AML-193 (cell line): ENCODE measurements around the gene DNMT3L.
"Not testable (repeated sequence)": the region's sequence is repeated elsewhere in the genome, so short reads cannot be mapped to it uniquely, and the experiment has no call there.

Experiments
- DNase-seq, 2 experiments: peaks; one replicate each; lab custom pipeline; 2025; lab: John Stamatoyannopoulos, UW

DNMT3L gene

DNA sequence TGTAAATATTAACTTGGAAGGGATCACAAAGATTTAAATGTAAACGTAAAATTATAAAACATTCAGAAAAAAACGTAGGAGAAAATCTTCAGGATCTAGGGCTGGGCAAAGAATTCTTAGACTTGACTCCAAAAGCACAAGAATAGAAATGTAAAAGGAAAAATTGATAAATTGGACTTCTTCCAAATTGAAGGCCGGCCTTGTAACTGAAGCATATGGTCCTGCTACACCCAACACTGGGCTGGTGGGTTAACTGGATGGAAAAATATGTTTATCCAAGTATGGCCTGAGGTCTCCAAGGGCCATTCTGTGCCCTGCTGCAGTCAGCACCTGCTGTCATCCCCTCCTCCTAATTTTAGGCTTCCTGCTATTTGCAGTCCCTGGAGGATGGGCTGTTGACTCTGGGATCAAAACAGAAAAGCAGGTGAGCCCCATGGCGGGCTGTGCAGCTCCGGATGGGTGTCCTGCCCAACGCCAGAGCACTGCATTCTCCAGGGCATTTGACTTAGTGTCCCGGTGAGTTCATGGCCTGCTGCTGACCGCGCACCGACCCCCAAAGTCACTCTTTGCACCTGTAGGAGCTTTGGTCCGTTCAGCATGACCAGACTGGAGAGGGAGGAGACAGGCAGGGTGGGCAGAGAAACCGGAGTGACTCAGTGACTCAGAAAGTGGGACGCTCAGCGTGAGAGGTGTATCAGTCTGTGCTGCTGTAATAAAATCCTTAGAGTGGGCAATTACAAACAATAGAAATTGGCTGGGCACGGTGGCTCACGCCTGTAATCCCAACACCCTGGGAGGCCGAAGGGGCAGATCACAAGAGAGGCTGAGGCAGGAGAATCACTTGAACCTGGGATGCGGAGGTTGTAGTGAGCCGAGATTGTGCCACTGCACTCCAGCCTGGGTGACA, 17.9 kb upstream of the DNMT3L start:
- no peak for DNase-seq

DNA sequence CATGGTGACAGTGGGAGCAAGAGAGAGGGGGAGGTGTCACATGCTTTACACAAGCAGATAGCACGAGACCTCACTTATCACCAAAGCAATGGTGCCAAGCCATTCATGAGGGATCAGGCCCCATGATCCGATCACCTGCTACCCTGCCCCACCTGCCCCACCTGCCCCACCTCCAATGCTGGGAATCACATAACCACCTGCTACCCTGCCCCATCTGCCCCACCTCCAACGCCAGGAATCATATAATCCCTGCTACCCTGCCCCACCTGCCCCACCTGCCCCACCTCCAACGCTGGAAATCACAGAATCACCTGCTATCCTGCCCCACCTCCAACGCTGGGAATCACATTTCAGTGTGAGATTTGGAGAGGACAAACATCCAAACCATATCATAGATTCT, 13.3 kb upstream of the DNMT3L start:
- DNase-seq = no peak

DNA sequence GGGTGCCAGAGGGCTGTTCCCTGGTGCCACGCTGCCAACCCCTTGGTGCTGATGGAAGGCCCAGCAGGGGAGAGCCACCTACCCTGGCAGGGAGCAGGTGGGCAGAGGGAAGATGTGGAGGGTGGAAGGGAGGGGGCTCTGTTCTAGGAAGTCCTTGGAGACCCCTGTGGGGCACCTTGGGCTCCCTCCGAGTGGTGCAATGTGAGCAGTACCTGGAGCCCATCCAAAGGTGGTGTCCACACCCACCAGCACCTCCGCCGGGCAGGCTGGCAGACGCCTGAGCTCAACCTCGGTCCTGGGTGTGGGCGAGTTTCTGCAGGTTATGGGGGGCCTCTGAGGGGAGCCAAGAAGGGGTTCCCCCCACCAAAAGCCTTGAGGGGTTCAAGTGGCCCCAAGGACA, 11.3 kb upstream of the DNMT3L start:
- no peak for DNase-seq

DNA sequence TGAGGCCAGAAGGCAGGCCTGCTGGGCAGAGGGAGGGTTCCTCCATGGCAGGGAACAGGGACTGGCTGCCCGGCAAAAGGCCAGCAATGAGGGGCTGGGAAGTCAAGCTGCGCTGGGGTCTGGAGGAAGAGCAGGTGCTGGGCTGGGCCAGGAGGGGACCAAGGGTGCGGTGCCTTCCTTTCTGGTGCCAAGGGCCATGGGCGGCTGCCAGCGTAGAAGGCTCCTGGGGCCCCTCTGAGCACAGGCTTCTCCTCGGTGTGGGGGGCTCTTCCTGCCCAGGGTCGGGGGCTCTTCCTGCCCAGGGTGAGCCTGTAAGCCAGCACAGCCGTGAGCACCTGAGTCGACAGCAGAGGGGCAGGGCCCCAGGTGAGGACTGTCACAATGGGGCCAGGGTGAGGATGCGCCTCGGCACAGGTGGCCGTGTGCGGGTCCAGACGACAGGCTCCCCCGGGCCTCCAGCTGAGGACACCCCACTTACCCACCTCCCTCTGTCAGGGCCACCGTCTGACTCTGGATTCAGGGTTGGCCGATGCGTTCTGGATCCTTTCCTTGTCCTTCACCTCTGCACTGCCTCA, 10.7 kb upstream of the DNMT3L start:
- no peak for DNase-seq

DNA sequence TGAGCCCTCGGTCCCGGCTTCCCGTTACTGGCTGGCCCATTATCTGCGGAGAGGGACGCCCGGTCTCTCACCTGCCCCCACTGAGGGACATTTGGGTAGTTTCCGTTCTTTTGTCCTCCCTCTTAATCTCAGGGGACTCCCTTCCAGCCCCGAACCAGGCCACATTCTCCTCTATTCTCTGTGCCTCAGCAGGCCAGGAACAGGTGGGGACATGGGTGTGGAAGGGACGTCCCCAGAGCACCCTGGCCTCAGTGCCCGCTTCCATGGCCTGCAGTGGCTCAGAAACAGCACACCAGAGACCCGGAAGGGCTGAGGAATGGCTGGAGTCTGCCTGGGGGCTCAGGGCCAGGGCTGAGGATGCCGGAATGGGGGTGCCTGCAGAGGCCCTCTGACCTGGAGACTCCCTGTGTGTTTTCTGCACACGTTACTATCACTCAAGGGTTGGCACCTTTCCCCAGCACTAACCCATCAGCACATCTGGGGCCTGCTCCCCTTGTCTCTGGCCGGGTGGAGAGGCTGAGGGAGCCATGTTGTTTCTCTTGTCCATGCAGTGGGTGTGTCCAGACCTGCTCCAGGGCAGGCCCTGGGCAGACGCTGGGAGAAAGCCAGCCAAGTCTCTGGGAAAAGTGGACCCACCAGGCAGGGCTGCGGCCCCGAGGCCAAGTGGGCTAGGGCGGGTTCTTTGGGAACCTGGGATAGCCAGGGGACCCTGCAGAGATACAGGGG, 10.0 kb upstream of the DNMT3L start:
- DNase-seq = no peak

DNA sequence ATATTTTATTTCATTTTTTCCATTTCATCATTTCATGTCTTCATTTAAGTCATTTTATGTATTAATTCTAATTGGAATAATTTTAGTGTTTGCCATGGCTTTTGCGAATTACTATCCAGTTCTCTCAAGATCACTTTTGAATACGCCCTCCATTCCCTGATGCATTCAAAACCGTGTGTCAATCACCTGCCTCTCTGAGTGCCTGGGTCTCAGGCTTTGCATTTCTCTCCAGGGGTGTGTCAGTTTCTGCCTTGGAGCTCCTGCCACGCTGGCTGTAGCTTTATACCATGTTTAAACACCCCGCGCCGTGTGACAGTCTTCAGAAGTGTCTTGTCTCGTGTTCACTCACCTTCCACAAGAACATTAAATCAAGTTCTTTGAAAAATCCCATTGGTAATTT, 7.4 kb upstream of the DNMT3L start:
- DNase-seq = no peak

DNA sequence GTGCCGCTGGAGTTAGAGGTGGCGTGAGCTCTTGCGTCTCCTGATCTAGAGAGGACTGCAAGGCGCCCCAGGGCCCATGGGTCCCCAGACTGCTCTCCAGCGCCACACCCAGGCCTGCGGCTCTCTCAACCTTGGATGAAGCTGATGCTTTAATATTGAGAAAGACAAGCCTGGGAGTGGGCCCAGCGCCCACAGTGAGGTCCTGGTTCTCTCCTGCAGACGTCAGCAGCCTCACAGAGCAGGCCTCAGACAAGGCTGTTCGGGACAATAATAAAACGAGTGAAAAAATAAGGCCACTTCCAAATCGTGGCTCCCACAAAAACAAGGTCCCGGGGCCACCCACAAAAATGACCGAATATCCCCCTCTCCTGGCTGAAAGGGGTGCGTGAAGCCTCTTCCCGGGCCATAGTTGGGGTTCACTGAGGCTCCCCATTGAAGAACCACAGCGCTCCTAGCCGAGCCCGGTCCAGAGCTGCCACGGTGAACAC, 6.0 kb upstream of the DNMT3L start:
- peak; percentile 18 to 29 for DNase-seq

DNA sequence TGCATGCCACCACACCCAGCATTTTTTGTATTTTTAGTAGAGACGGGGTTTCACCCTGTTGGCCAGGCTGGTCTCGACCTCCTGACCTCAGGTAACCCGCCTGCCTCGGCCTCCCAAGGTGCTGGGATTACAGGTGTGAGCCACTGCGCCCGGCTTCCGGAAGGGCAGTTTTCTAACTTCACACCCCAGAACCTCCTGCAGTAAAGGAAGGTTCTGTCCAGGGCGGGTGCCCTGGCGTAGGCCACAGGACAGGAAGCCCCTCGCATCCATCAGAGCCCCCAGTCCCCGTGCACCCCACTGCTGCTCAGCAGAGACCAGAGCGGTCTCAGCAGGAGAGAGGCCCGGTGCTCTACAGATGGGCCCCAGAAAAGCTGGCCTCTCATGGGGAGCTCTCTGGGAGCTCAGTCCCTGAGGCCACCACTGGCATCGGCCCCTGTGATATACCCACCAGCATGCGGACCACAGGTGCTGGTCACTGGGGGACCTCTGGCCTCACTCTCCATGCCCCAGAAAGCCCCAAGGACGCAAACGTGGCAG, 4.1 kb upstream of the DNMT3L start:
- no peak for DNase-seq

DNA sequence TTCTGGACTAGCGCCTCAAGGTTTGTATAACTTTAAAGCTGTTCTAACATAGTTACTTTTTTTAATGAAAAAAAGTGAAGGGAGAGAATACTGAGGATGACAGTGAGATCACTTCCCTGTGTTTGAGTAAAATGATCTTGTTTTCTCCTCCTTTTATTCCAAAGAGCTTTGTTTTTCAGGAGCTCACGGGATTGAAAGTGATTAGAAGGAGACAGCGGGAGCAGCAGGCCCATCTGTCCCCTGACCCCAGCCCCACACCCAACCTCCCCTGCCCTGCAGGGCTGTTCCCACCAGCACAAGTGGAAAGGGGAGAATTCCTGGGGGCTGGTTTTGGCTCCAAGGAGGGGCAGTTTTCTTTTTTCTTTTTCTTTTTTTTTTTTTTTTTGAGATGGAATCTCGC, 2.1 kb upstream of the DNMT3L start:
- DNase-seq = no peak

DNA sequence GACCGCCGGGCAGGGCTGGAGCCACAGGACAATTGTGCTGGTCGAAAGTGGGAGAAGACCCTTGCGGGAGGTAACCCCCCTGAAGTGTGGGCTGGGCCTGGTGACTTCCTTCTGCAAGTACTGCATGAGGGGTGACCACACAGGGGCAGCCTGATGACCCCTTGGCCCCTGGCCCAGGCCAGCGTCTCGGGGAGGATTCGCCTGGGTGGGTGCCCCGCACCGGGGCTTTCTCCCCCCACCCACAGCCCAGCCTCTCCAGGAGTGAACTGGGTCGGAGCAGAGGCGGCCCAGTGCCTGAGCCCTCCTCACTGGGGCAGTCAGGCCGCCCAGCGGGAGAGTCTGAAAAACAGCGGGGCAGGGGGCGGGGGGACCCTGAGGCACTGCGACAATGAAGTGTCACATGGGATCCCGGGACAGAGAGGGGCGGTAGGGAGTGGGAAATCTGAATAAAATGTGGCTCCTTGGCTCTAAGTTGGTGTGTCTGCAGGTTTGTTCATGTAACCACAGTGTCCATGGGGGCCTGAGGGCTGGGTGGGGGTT, 1.6 kb upstream of the DNMT3L start:
- DNase-seq = no peak

DNA sequence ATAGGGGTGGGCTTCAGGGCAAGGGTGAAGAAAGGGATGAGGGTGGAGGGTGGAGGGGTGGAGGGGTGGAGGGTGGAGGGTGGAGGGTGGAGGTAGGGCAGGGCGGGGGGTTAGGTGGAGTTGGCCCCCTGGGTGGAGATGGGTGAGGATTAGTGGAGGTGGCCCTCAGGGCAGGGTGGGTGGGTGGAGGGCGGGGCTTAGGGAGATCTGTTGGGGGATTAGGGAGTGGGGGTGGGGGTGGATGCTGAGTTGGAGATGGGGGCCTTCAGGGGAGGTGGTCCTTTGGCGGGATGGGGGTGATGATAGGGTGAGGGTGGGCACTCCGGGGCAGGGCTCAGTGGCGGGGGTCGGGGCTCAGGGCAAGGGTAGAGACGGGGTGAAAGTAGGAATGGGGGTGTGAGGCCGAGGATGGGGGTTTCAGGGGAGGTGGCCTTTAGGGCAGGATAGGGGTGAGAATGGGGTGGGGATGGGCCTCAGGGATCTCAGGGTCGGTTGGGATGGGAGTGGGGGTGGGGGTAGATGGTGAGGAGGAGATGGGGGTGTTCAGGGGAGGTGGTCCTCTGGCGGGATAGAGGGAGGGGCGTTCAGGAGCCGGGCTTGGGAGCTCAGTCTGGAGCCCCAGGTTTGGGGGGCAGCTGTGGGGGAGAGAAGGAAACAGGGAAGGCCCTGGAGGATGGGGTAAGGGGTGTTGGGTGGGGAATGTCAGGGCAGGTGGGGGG, 800 bp upstream of the DNMT3L start:
- no peak for DNase-seq

DNA sequence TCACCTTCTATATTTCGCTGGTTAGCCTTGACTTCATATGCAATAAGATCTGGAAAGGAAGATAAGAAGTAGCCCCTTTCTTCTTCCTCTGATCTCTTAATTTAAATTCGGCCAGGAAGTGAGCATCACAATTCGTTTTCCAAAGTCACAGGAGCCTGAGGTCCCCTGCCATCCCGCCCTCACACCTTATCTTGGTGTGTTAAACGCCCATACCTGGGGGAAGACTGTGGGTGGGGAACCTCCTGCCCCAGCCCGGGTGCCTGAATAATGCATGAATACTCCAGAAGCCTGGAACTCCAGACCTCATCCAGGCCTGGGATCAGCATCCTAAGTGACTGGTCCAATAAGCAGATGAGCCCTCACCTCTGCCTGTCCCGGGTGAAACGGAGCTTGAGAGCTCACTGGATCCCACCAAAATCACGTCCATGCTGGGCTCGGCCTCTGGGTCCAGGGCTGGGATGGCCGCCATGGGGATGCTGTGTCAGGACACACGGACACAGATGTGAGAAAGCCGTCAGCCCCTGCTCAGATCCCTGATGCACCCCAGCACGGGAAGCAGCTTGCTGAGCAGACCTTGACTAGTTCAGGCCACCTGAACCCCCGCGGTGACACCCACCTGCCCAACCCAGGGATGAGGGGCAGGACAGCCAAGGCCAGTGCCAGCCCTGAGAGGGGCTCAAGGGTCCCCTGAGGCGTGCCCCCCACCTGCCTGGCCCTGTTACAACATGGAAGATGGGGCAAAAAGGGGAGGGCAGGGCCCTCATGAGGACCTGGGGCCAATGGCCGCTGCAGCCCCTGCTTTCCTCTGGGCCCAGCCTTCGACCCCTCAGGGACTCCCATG, 686 bp downstream of the DNMT3L start:
- no peak for DNase-seq

DNA sequence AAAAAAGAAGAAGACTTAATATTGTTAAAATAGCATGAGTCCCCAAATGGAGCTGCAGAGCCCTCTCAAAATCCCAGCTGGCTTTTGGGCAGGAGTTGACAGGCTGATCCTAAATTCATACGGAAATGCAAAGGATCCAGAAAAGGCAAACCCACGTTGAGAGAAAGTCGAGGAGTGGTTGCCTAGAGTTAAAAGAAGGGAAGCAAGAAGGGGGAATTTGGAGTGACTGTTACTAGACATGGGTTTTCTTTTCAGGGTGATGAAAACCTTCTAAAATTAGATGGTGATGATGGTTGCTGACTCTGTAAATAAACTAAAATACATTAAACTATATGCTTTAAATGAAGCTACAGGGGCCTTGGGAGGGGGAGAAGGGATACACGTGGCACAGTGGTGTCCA, 1.6 kb downstream of the DNMT3L start:
- DNase-seq = no peak

DNA sequence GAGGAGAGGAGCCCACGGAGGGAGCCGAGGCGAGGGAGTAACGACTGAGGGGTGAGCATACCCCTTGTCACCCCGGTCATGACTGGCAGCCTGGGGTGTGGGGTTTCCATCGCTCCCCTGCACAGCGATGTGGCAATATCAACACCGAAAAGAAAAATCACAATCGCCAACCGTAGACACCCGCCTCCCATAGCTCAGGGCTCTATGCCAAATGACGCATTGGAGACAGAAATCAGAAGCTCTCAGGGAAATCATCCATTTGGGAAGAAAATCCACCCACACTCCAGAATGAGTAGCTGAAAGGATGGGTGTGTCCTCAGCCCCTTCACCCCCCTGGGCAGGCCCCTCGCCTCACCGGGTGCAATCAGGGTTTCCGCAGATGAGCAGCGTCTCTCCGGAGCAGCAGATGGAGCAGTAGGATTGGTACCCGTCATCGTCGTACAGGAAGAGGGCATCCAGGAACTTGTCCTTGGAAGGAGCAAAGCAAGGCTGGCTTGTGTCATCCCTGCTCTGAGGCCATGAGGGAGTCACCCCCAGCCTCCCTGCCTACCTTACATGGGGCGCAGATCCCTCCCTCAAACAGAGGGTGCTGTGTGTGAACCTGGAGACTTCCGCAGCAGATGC, 2.5 kb downstream of the DNMT3L start:
- DNase-seq = no peak

DNA sequence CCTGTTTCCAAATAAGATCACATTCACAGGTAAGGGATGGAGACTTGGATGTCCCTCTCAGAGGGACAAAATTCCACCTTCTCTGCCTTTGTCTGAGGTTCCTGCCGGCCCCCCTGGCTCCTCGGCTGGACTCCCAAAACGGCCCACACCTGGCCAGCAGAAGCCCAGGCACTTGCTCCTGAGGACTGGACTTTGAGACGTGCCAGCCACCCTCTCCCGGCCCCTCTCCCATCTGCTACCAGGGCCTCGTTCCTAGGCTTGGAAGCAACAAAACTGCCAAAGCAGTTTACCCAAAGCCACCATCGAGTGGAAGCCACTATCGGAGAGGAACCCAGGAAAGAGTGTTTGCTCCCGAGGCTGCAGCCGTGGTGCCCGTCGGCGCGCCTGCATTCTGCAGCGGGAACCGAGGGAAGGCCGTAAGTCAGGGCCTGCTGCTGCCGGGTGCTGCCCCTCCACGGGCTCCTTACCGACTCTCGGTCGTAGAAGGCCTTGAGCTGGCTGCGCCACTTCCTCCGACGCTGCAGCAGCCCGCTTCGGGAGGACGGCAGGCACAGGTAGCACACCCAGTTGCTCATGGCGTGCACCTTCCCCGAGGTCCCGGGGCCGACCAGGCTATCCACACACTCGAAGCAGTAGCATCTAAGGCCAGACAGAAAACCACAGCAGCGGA, 3.5 kb downstream of the DNMT3L start:
- DNase-seq = no peak

DNA sequence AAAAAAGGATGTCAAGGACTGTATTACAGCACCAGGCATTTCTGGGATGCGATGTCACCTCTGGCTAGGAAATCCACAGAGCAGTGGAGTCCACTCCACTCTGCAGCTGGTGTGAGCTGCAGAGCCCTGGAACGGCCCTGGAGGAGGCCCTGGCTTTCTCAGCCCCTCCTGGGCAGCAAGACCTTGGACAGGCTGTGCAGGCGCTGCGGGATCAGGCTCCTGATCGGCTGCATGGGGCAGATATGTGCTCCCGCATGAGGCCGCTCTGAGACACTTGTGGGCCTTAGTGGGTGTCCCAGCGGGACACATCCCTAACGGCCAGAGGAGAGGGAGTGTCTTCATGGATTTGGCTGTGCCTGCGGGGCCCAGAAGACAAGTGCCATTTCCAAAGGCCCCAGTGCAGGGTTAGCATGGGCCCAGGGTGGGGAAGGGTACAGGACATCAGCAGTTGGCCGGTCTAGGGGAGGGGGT, 6.2 kb downstream of the DNMT3L start:
- no peak for DNase-seq

DNA sequence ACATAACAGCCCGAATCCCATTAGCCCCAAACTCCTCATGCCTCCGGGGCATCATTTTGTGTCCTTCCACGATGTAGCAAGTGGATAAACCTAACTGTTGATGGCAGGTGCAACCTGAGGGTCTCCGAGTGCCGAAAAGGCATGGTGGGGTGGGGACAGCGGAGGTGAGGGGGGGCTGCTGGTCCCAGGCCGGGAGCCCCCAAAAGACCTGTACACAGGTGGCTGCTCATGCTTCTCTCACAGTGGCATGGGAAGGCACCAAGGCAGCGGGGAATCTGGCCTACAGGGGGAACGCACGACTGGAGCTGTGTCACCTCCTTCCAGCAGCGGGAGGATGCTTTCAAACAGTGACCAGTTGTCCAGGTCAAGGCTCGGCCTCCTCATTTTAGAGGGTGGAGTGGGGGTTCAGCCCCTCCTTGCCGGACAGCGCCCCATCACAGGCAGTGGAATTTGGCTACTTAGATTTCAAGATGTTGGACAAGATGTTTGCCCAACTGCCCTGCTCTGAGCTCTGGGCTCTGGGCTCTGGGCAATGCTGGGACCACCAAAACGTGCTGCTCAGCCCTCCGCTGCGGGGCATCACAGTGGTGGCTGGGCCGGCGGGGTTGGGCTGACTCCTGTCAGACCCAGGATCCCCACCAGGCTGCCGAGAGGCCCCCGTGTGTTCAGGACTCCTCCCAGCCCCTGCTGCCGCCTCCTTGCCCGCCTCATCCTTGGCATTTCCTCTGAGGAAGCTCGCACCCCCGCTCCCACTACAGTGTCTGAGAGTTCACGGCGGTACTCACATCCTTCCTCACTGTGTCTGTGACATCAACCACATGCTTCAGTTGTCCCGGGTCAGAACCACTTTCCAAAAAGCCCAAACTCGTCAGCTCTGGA, 7.6 kb downstream of the DNMT3L start:
- no peak for DNase-seq

DNA sequence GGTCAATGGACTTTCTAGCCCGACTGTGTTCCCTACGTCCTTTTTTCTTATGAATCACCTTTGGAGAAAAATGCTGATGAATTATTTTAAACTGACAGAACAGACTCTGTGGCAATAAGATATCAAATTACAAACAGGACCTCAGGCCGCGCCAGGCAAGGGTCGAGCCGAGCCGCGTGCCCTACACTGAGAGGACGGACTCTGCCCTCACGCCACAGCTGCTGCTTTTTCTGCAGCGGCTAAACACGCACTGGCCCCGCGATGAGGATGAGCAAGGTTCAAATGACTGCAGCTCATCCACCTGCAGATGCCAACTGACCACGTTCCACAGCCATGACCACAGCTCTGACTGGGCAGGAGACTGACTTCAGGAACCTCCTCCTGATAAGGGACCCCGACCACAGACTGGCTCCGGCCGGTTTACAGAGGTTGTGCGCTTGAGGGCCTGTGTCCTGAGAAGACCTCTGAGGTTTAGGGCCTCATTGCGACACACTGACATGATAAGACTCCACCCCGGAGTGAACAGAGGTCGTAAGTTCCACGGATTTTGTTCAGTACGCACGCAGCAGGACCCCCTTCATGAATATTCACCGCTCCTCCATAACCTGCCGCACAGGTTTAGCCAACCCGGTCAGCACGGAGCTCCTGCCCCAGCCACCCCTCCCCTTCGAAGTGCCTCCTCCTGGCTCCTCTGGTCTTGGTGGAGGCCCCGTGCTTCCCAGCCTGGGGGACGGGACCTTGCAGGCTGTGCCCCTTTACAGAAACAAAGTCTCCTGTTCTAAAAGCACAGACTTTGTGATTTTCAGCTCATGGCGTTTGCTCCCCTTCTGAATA, 12.3 kb downstream of the DNMT3L start:
- DNase-seq = not testable (repeated sequence)
